Measurements from ENCODE around the gene HERPUD2.

Gene HERPUD2

GRCh38 chr7:35723011-35723410, 28.1 kb upstream of the HERPUD2 start:
- no peak for TF ChIP-seq CTCF (IDR thresholded peaks at IDR 0.05)

GRCh38 chr7:35722054-35722849, 27.3 kb upstream of the HERPUD2 start:
- no peaks in the 10 kb centered on the region for H3K36me3 Mint-ChIP-seq (ENCODE audit: low read depth)
- no peaks in the 10 kb centered on the region for H3K9me3 Mint-ChIP-seq
- TF ChIP-seq CTCF (IDR thresholded peaks at IDR 0.05): no peak
- H3K4me1 Mint-ChIP-seq: no peaks in the 10 kb centered on the region
- no peak overlapping the region for H3K4me3 Mint-ChIP-seq
- no peak overlapping the region for H3K27ac Mint-ChIP-seq
- peaks cover 9% of the 10 kb centered on the region for H3K27me3 Mint-ChIP-seq (ENCODE audit: low read depth, poor library complexity)
- DNase-seq: no peak

More at GRCh38 chr7:35723011-35723410, 28.1 kb upstream of the HERPUD2 start:
- Mint-ChIP-seq H3K9me3 (no peaks in the 10 kb centered on the region), H3K4me3 (no peak overlapping the region), H3K36me3 (ENCODE audit: low read depth) (no peaks in the 10 kb centered on the region), H3K4me1 (no peaks in the 10 kb centered on the region), H3K27me3 (ENCODE audit: low read depth, poor library complexity) (peaks cover 9% of the 10 kb centered on the region), H3K27ac (no peak overlapping the region)
- no peak for DNase-seq

- H3K27ac Mint-ChIP-seq: no peak overlapping the region
- no peaks in the 10 kb centered on the region for H3K36me3 Mint-ChIP-seq (ENCODE audit: low read depth)
- no peak overlapping the region for H3K4me3 Mint-ChIP-seq
- no peaks in the 10 kb centered on the region for H3K4me1 Mint-ChIP-seq
- peaks cover 4% of the 10 kb centered on the region for H3K27me3 Mint-ChIP-seq (ENCODE audit: low read depth, poor library complexity)
- no peak for DNase-seq
- no peaks in the 10 kb centered on the region for H3K9me3 Mint-ChIP-seq
- TF ChIP-seq CTCF (IDR thresholded peaks at IDR 0.05): no peak
Measured at GRCh38 chr7:35721288-35721687, 26.4 kb upstream of the HERPUD2 start.

GRCh38 chr7:35720849-35721248, 25.9 kb upstream of the HERPUD2 start:
- DNase-seq: no peak
- H3K9me3 Mint-ChIP-seq: no peaks in the 10 kb centered on the region
- peaks cover 4% of the 10 kb centered on the region for H3K27me3 Mint-ChIP-seq (ENCODE audit: low read depth, poor library complexity)
- no peak overlapping the region for H3K27ac Mint-ChIP-seq
- no peak overlapping the region for H3K4me3 Mint-ChIP-seq
- TF ChIP-seq CTCF (IDR thresholded peaks at IDR 0.05): no peak
- no peaks in the 10 kb centered on the region for H3K36me3 Mint-ChIP-seq (ENCODE audit: low read depth)
- H3K4me1 Mint-ChIP-seq: no peaks in the 10 kb centered on the region

GRCh38 chr7:35720032-35720431, 25.1 kb upstream of the HERPUD2 start:
- no peak for TF ChIP-seq CTCF (IDR thresholded peaks at IDR 0.05)
- DNase-seq: no peak
- H3K9me3 Mint-ChIP-seq: no peaks in the 10 kb centered on the region
- H3K27ac Mint-ChIP-seq: no peak overlapping the region
- no peaks in the 10 kb centered on the region for H3K4me1 Mint-ChIP-seq
- no peaks in the 10 kb centered on the region for H3K36me3 Mint-ChIP-seq (ENCODE audit: low read depth)
- no peak overlapping the region for H3K4me3 Mint-ChIP-seq
- H3K27me3 Mint-ChIP-seq (ENCODE audit: low read depth, poor library complexity): peaks cover 6% of the 10 kb centered on the region

GRCh38 chr7:35718047-35718446, 23.1 kb upstream of the HERPUD2 start:
- H3K4me3 Mint-ChIP-seq: no peak overlapping the region
- no peak for DNase-seq
- peaks cover 6% of the 10 kb centered on the region for H3K27me3 Mint-ChIP-seq (ENCODE audit: low read depth, poor library complexity)
- H3K4me1 Mint-ChIP-seq: no peaks in the 10 kb centered on the region
- H3K9me3 Mint-ChIP-seq: no peaks in the 10 kb centered on the region
- H3K36me3 Mint-ChIP-seq (ENCODE audit: low read depth): no peaks in the 10 kb centered on the region
- no peak overlapping the region for H3K27ac Mint-ChIP-seq
- no peak for TF ChIP-seq CTCF (IDR thresholded peaks at IDR 0.05)

All from nephron progenitor cell (in vitro differentiated cells).